GM18861 (cell line): Measurements from ENCODE around the gene EHBP1.
"Not testable (repeated sequence)": the region's sequence is repeated elsewhere in the genome, so short reads cannot be mapped to it uniquely, and the experiment has no call there.

Experiments used
- ATAC-seq: cut with Tn5 transposase; IDR thresholded peaks from one replicate; pipeline ENCODE4 v1.9.1; 2021; ENCODE audit not compliant: unreplicated experiment

The EHBP1 gene

GRCh38 chr2:62732262-62732777 lies 26.8 kb downstream of the EHBP1 start:
- no peak for ATAC-seq

- no peak for ATAC-seq
These were observed 28.0 kb downstream of the EHBP1 start for GRCh38 chr2:62733546-62733945.

- ATAC-seq = peak; percentile 39
These were observed 31.5 kb downstream of the EHBP1 start for GRCh38 chr2:62736899-62737559.

- no peak for ATAC-seq
These were observed 33.7 kb downstream of the EHBP1 start for GRCh38 chr2:62738981-62739936.

- ATAC-seq = no peak
These were observed 34.7 kb downstream of the EHBP1 start for GRCh38 chr2:62740221-62740620.

- no peak for ATAC-seq
These were observed 35.6 kb downstream of the EHBP1 start for GRCh38 chr2:62741127-62741526.

- no peak for ATAC-seq
These were observed 36.6 kb downstream of the EHBP1 start for GRCh38 chr2:62741954-62742722.

- ATAC-seq = peak; percentile 53
These were observed 38.0 kb downstream of the EHBP1 start for GRCh38 chr2:62743506-62743905.

GRCh38 chr2:62744603-62745002 lies 39.1 kb downstream of the EHBP1 start:
- no peak for ATAC-seq

GRCh38 chr2:62745891-62746481 lies 40.5 kb downstream of the EHBP1 start:
- ATAC-seq = no peak

- no peak for ATAC-seq
These were observed 41.7 kb downstream of the EHBP1 start for GRCh38 chr2:62747169-62747568.

GRCh38 chr2:62747876-62748275 lies 42.4 kb downstream of the EHBP1 start:
- no peak for ATAC-seq

- ATAC-seq = not testable (repeated sequence)
These were observed 43.6 kb downstream of the EHBP1 start for GRCh38 chr2:62749111-62749510.

- no peak for ATAC-seq
These were observed 51.5 kb downstream of the EHBP1 start for GRCh38 chr2:62757029-62757428.

GRCh38 chr2:62760026-62760425 lies 54.5 kb downstream of the EHBP1 start:
- no peak for ATAC-seq

GRCh38 chr2:62760555-62760954 lies 55.0 kb downstream of the EHBP1 start:
- no peak for ATAC-seq

GRCh38 chr2:62765619-62766376 lies 60.3 kb downstream of the EHBP1 start:
- no peak for ATAC-seq

- no peak for ATAC-seq
These were observed 63.1 kb downstream of the EHBP1 start for GRCh38 chr2:62768615-62769014.

- no peak for ATAC-seq
These were observed 65.1 kb downstream of the EHBP1 start for GRCh38 chr2:62770629-62771028.
